ENCODE measurements around the gene NUTM2D. TPM values are rescaled to one million over a fixed set of nuclear protein-coding genes. Genes with fewer than 3 reads are reported as not detected.
"Not testable (repeated sequence)": the region's sequence is repeated elsewhere in the genome, so short reads cannot be mapped to it uniquely, and the experiment has no call there.

The NUTM2D gene
- polyA plus RNA-seq, 1 of the 3 experiments (the other 2 are of a cell fraction) = 1.7 TPM

DNA sequence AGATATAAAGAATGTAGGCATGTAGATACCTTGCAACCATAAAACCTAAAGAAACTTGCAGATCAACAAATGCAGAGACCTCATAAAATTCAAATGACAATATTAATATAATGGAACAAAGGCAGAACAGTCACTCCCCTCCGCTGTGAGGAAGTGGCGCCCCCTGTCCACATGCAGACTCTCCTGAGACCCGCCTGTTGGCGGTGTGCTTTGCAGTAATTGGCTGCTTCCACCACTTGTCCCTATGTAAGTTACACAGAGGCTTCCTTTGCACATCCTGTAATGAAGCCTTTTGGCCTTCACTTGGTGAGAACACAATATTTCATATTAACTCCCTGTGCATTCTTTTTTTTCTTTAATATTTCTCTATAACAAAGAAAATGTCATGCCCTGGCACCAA is 21.6 kb downstream of the NUTM2D start:
- DNase-seq; H3F3A ChIP-seq (replicated peaks; ENCODE audit: insufficient read depth); H3K36me3 ChIP-seq (replicated peaks in 1 of 2; ENCODE audit: control insufficient read depth in 1 of 2, insufficient read depth in 2 of 2, low read length in 1 of 2); H3K4me3 ChIP-seq (ENCODE audit: low read depth in 2 of 2, low read length in 1 of 2); POLR2A ChIA-PET; H4K20me1 ChIP-seq (ENCODE audit: insufficient read depth); H3K9me2 ChIP-seq; CTCF ChIA-PET; H3K4me2 ChIP-seq; H3K9me3 ChIP-seq; H2AFZ ChIP-seq (ENCODE audit: low read depth); H3K27me3 ChIP-seq (ENCODE audit: insufficient read depth); H3K27ac ChIP-seq (ENCODE audit: low read depth in 2 of 2, low read length in 1 of 2); H3K4me1 ChIP-seq (ENCODE audit: control insufficient read depth in 1 of 2, insufficient read depth in 2 of 2, low read depth in 1 of 2, low read length in 1 of 2); H3K9ac ChIP-seq; H3K79me2 ChIP-seq (ENCODE audit: insufficient read depth): not testable (repeated sequence)
- WGBS (ENCODE audit: low lambda C conversion rate) = no CpG with 5 or more reads among the region's 4 CpGs

GRCh38 chr10:87383149-87383857 is 25.8 kb downstream of the NUTM2D start:
- H3F3A ChIP-seq (replicated peaks; ENCODE audit: insufficient read depth); H3K27me3 ChIP-seq (ENCODE audit: insufficient read depth); H3K4me3 ChIP-seq (ENCODE audit: low read depth in 2 of 2, low read length in 1 of 2); H3K4me1 ChIP-seq (ENCODE audit: control insufficient read depth in 1 of 2, insufficient read depth in 2 of 2, low read depth in 1 of 2, low read length in 1 of 2); DNase-seq; POLR2A ChIA-PET; H3K9me2 ChIP-seq; H3K79me2 ChIP-seq (ENCODE audit: insufficient read depth); H3K9me3 ChIP-seq; H3K36me3 ChIP-seq (replicated peaks in 1 of 2; ENCODE audit: control insufficient read depth in 1 of 2, insufficient read depth in 2 of 2, low read length in 1 of 2); H2AFZ ChIP-seq (ENCODE audit: low read depth); H3K27ac ChIP-seq (ENCODE audit: low read depth in 2 of 2, low read length in 1 of 2); H3K9ac ChIP-seq; H4K20me1 ChIP-seq (ENCODE audit: insufficient read depth); H3K4me2 ChIP-seq; CTCF ChIA-PET: not testable (repeated sequence)
- WGBS (ENCODE audit: low lambda C conversion rate) = 65% methylated on average over 7 of the region's 10 CpGs

DNA sequence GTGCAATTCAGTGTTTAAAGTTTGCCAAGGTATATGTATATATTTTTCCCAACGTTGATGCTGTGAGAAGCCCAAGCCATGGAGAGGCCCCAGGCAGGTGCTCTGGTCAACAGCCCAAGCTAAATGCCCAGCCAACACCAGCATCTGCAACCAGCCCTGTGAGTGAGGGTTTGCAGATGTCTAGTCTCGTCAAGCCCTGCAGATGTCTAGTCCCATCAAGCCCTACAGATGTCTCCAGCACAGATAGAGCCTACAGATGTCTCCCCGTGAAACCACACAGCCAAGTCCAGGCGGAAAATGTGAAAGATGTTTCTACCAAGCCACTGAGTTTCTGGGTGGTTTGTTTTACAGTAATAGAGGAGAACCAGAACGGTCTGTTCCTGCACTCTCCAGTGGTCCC is 26.7 kb downstream of the NUTM2D start:
- H3K9me3 ChIP-seq; H3K4me1 ChIP-seq (ENCODE audit: control insufficient read depth in 1 of 2, insufficient read depth in 2 of 2, low read depth in 1 of 2, low read length in 1 of 2); H3F3A ChIP-seq (replicated peaks; ENCODE audit: insufficient read depth); H2AFZ ChIP-seq (ENCODE audit: low read depth); H3K79me2 ChIP-seq (ENCODE audit: insufficient read depth); H3K36me3 ChIP-seq (replicated peaks in 1 of 2; ENCODE audit: control insufficient read depth in 1 of 2, insufficient read depth in 2 of 2, low read length in 1 of 2); H3K9me2 ChIP-seq; H3K27ac ChIP-seq (ENCODE audit: low read depth in 2 of 2, low read length in 1 of 2); H4K20me1 ChIP-seq (ENCODE audit: insufficient read depth); POLR2A ChIA-PET; H3K4me2 ChIP-seq; DNase-seq; H3K4me3 ChIP-seq (ENCODE audit: low read depth in 2 of 2, low read length in 1 of 2); CTCF ChIA-PET; H3K9ac ChIP-seq; H3K27me3 ChIP-seq (ENCODE audit: insufficient read depth): not testable (repeated sequence)
- WGBS (ENCODE audit: low lambda C conversion rate) = 74% methylated on average over 4 of the region's 5 CpGs

- H3K36me3 ChIP-seq (replicated peaks in 1 of 2; ENCODE audit: control insufficient read depth in 1 of 2, insufficient read depth in 2 of 2, low read length in 1 of 2); H3K4me1 ChIP-seq (ENCODE audit: control insufficient read depth in 1 of 2, insufficient read depth in 2 of 2, low read depth in 1 of 2, low read length in 1 of 2); H3K27ac ChIP-seq (ENCODE audit: low read depth in 2 of 2, low read length in 1 of 2); H3K4me2 ChIP-seq; POLR2A ChIA-PET; H3F3A ChIP-seq (replicated peaks; ENCODE audit: insufficient read depth); H2AFZ ChIP-seq (ENCODE audit: low read depth); H3K4me3 ChIP-seq (ENCODE audit: low read depth in 2 of 2, low read length in 1 of 2); H3K9me3 ChIP-seq; CTCF ChIA-PET; H3K79me2 ChIP-seq (ENCODE audit: insufficient read depth); H3K9me2 ChIP-seq; H3K9ac ChIP-seq; H3K27me3 ChIP-seq (ENCODE audit: insufficient read depth); DNase-seq; H4K20me1 ChIP-seq (ENCODE audit: insufficient read depth): not testable (repeated sequence)
- 64% methylated on average over 4 of the region's 5 CpGs for WGBS (ENCODE audit: low lambda C conversion rate)
Observed at GRCh38 chr10:87385762-87386360, 28.3 kb downstream of the NUTM2D start.

DNA sequence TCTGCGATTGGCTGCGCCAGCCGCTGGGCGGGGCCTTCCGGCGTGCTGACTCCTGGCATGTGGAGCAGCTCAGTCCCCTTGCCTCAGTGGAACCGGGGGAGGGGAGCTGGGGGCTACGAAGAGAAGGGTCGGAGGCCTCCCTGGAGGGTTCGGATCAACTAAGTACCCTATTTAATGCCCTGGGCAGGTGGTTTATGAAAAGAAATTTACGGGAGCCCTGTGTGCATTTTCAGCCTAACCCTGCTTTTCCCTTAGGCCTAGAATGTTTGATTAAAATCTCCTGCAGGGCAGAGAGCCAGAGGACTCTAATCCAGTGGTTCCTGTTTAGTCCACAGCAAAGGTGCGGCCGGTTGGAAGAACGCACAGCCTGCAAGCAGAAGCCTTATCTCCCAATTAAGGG is 33.8 kb downstream of the NUTM2D start:
- H3K79me2 ChIP-seq (ENCODE audit: insufficient read depth); DNase-seq; H3F3A ChIP-seq (replicated peaks; ENCODE audit: insufficient read depth); H4K20me1 ChIP-seq (ENCODE audit: insufficient read depth); H3K4me2 ChIP-seq; H3K27me3 ChIP-seq (ENCODE audit: insufficient read depth); H3K9ac ChIP-seq; CTCF ChIA-PET; H3K9me2 ChIP-seq; H3K4me3 ChIP-seq (ENCODE audit: low read depth in 2 of 2, low read length in 1 of 2); H2AFZ ChIP-seq (ENCODE audit: low read depth); H3K9me3 ChIP-seq; H3K4me1 ChIP-seq (ENCODE audit: control insufficient read depth in 1 of 2, insufficient read depth in 2 of 2, low read depth in 1 of 2, low read length in 1 of 2); POLR2A ChIA-PET; H3K36me3 ChIP-seq (replicated peaks in 1 of 2; ENCODE audit: control insufficient read depth in 1 of 2, insufficient read depth in 2 of 2, low read length in 1 of 2); H3K27ac ChIP-seq (ENCODE audit: low read depth in 2 of 2, low read length in 1 of 2): not testable (repeated sequence)
- WGBS (ENCODE audit: low lambda C conversion rate) = 91% methylated on average over 4 of the region's 14 CpGs

DNA sequence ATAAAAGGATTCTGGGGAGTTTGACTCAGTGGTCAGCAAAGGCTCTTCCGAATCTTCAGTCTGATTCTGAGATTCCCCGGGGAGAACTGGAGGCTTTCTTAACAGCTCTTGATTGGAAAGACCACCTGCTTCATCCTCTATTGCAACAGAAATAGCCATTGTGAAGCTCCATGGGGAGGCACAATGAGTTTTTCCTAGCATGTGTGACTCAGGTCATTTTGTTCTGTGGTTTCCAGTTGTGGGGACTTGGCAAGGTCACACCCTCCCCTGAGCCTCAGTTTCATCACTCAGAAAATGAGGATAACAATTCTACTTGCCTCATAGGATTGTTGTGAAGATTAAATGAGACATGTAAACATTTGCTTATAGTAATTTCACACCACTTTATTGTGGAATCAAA is 38.7 kb downstream of the NUTM2D start:
- DNase-seq; CTCF ChIA-PET; H3K4me3 ChIP-seq (ENCODE audit: low read depth in 2 of 2, low read length in 1 of 2); POLR2A ChIA-PET; H2AFZ ChIP-seq (ENCODE audit: low read depth); H3K9me2 ChIP-seq; H4K20me1 ChIP-seq (ENCODE audit: insufficient read depth); H3K27me3 ChIP-seq (ENCODE audit: insufficient read depth); H3K9me3 ChIP-seq; H3K4me1 ChIP-seq (ENCODE audit: control insufficient read depth in 1 of 2, insufficient read depth in 2 of 2, low read depth in 1 of 2, low read length in 1 of 2); H3K36me3 ChIP-seq (replicated peaks in 1 of 2; ENCODE audit: control insufficient read depth in 1 of 2, insufficient read depth in 2 of 2, low read length in 1 of 2); H3F3A ChIP-seq (replicated peaks; ENCODE audit: insufficient read depth); H3K4me2 ChIP-seq; H3K79me2 ChIP-seq (ENCODE audit: insufficient read depth); H3K27ac ChIP-seq (ENCODE audit: low read depth in 2 of 2, low read length in 1 of 2); H3K9ac ChIP-seq: not testable (repeated sequence)
- 30% methylated on average over 2 of the region's 2 CpGs for WGBS (ENCODE audit: low lambda C conversion rate)

Measured in SK-N-SH (cell line).